Measurements from ENCODE around the gene C1QTNF5. TPM values are rescaled to one million over a fixed set of nuclear protein-coding genes. Genes with fewer than 3 reads are reported as not detected.
A peak's percentile ranks its signal among the peaks of the same experiment; 100 is the strongest.

Gene C1QTNF5
- total and polyA plus RNA-seq, 4 donors: 1.9 to 6.4 (median 3.3) TPM

DNA sequence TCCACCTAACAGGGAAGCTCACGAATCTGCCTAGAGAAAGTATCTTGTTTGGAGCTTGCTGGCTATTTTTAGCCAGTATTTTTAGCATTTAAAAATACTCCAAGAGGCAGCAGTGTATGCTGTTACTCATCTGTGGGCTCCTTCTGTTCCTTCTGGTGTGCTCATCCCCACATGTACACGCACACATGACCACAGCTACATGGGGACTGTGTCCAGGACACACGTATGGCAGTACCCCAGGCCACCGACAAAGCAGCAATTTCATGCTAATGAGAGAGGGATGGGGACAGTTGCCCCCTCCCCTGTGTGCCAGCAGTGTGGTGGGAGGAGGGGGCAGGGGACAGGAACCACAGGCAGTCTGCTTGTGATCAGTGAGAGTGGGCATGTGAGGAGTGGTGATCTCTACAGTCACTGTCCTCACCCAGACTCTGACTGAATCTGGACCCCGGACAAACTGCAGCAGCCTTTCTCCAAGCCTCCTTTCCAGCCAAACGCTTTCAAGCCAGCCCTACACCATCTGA is 24.4 kb upstream of the C1QTNF5 start (continued):
- TF ChIP-seq, protein P1, sequence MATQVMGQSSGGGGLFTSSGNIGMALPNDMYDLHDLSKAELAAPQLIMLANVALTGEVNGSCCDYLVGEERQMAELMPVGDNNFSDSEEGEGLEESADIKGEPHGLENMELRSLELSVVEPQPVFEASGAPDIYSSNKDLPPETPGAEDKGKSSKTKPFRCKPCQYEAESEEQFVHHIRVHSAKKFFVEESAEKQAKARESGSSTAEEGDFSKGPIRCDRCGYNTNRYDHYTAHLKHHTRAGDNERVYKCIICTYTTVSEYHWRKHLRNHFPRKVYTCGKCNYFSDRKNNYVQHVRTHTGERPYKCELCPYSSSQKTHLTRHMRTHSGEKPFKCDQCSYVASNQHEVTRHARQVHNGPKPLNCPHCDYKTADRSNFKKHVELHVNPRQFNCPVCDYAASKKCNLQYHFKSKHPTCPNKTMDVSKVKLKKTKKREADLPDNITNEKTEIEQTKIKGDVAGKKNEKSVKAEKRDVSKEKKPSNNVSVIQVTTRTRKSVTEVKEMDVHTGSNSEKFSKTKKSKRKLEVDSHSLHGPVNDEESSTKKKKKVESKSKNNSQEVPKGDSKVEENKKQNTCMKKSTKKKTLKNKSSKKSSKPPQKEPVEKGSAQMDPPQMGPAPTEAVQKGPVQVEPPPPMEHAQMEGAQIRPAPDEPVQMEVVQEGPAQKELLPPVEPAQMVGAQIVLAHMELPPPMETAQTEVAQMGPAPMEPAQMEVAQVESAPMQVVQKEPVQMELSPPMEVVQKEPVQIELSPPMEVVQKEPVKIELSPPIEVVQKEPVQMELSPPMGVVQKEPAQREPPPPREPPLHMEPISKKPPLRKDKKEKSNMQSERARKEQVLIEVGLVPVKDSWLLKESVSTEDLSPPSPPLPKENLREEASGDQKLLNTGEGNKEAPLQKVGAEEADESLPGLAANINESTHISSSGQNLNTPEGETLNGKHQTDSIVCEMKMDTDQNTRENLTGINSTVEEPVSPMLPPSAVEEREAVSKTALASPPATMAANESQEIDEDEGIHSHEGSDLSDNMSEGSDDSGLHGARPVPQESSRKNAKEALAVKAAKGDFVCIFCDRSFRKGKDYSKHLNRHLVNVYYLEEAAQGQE (IDR thresholded peaks at IDR 0.05): no peak
- no peak for TF ChIP-seq RXRA (IDR thresholded peaks at IDR 0.05)
- TF ChIP-seq, protein P2, sequence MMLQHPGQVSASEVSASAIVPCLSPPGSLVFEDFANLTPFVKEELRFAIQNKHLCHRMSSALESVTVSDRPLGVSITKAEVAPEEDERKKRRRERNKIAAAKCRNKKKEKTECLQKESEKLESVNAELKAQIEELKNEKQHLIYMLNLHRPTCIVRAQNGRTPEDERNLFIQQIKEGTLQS (IDR thresholded peaks at IDR 0.05): no peak

DNA sequence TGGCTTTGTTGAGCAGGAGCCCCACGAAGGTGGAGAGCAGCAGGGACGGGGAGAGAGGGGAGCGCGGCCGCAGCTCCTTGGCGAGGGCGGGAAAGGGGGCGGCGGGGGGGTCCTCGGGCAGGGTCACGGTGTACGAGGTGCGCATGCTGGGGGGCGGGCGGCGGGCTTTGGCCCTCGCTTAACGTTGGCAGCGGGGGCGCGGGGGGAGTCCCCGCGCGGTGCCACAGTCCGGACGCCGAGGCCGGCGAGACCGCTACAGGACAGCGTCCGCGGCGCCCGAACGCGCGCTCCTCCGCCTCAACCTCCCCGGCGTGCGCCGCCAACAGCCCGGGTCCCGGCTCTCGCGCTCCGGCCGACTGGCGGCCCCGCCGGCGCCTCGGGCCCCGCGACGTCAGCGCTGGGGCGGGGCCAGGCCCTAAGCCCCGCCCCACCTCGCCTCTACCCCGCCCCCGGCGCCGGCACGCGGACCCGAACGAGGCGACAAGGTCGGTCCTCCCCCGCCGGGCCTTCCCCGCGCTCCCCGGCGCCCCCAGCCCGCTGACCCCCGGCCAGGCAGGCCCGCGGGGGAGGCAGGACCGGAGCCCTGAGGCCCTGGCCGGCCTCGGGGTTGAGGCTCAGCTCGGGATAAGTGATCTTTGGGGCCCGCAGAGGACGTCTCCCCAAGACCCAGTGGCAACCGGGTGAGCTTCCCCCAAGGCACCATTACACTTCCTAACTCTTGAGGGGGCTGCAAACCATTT is 23.3 kb upstream of the C1QTNF5 start:
- Histone ChIP-seq H3K9me3 (ENCODE audit: control insufficient read depth in 4 of 4, low read length in 3 of 4) (no peaks in the 10 kb centered on the region), H3K27ac (ENCODE audit: low read depth in 1 of 2, low read length in 2 of 2) (peak overlapping the region; percentile 57 to 80), H3K27me3 (ENCODE audit: control insufficient read depth in 4 of 4, insufficient read depth in 4 of 4, low read length in 3 of 4) (no peaks in the 10 kb centered on the region), H3K4me1 (ENCODE audit: control insufficient read depth in 4 of 4, insufficient read depth in 4 of 4, low read length in 3 of 4) (peaks cover 20 to 78% (median 61%) of the 10 kb centered on the region in 4 donors), H3K36me3 (ENCODE audit: control insufficient read depth in 4 of 4, insufficient read depth in 3 of 4, low read depth in 1 of 4, low read length in 3 of 4) (peaks cover 0 to 4% (median 4%) of the 10 kb centered on the region in 4 donors), H3K9ac (ENCODE audit: low read depth in 1 of 2, low read length in 2 of 2) (peak overlapping the region in 1 of 2 donors; percentile 68), H3K4me3 (ENCODE audit: low read depth in 1 of 3, low read length in 3 of 3) (peak overlapping the region; percentile 52 to 73 (median 58))
- 3% methylated on average over 88 of the region's 88 CpGs for WGBS
- TF ChIP-seq GABPA (IDR thresholded peaks at IDR 0.05 in 1 of 2, conservative IDR thresholded peaks at IDR 0.05 in 1 of 2): no peak
- no peak for TF ChIP-seq FOXA1 (IDR thresholded peaks at IDR 0.05)
- TF ChIP-seq JUND (IDR thresholded peaks at IDR 0.05): no peak
- TF ChIP-seq RXRA (IDR thresholded peaks at IDR 0.05): no peak
- TF ChIP-seq SP1 (IDR thresholded peaks at IDR 0.05): no peak
- no peak for TF ChIP-seq HNF4G (IDR thresholded peaks at IDR 0.05)
- TF ChIP-seq TAF1 (conservative IDR thresholded peaks at IDR 0.05): no peak
- no peak for TF ChIP-seq HNF4A (conservative IDR thresholded peaks at IDR 0.05)
- no peak for TF ChIP-seq FOXA2 (IDR thresholded peaks at IDR 0.05)
- TF ChIP-seq RAD21 (IDR thresholded peaks at IDR 0.05): no peak
- no peak for TF ChIP-seq EGR1 (IDR thresholded peaks at IDR 0.05; ENCODE audit: low read depth in 2 of 2)
- TF ChIP-seq, protein P1 (IDR thresholded peaks at IDR 0.05): no peak
- TF ChIP-seq, protein P3, sequence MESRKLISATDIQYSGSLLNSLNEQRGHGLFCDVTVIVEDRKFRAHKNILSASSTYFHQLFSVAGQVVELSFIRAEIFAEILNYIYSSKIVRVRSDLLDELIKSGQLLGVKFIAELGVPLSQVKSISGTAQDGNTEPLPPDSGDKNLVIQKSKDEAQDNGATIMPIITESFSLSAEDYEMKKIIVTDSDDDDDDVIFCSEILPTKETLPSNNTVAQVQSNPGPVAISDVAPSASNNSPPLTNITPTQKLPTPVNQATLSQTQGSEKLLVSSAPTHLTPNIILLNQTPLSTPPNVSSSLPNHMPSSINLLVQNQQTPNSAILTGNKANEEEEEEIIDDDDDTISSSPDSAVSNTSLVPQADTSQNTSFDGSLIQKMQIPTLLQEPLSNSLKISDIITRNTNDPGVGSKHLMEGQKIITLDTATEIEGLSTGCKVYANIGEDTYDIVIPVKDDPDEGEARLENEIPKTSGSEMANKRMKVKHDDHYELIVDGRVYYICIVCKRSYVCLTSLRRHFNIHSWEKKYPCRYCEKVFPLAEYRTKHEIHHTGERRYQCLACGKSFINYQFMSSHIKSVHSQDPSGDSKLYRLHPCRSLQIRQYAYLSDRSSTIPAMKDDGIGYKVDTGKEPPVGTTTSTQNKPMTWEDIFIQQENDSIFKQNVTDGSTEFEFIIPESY (IDR thresholded peaks at IDR 0.05): no peak
- no peak for TF ChIP-seq NR2F2 (IDR thresholded peaks at IDR 0.05)
- no peak for TF ChIP-seq YY1 (IDR thresholded peaks at IDR 0.05)
- TF ChIP-seq, protein P4, sequence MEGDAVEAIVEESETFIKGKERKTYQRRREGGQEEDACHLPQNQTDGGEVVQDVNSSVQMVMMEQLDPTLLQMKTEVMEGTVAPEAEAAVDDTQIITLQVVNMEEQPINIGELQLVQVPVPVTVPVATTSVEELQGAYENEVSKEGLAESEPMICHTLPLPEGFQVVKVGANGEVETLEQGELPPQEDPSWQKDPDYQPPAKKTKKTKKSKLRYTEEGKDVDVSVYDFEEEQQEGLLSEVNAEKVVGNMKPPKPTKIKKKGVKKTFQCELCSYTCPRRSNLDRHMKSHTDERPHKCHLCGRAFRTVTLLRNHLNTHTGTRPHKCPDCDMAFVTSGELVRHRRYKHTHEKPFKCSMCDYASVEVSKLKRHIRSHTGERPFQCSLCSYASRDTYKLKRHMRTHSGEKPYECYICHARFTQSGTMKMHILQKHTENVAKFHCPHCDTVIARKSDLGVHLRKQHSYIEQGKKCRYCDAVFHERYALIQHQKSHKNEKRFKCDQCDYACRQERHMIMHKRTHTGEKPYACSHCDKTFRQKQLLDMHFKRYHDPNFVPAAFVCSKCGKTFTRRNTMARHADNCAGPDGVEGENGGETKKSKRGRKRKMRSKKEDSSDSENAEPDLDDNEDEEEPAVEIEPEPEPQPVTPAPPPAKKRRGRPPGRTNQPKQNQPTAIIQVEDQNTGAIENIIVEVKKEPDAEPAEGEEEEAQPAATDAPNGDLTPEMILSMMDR (IDR thresholded peaks at IDR 0.05; ENCODE audit: low read depth, low read length, missing input control): no peak
- TF ChIP-seq, protein P5, sequence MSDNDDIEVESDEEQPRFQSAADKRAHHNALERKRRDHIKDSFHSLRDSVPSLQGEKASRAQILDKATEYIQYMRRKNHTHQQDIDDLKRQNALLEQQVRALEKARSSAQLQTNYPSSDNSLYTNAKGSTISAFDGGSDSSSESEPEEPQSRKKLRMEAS (IDR thresholded peaks at IDR 0.05): no peak
- TF ChIP-seq, protein P2 (IDR thresholded peaks at IDR 0.05): no peak
- peak; percentile 72 for DNase-seq (ENCODE audit: low spot score)
